Common myeloid progenitor, CD34-positive (primary cell): ENCODE measurements around the gene SLC38A4. TPM values are rescaled to one million over a fixed set of nuclear protein-coding genes. Genes with fewer than 3 reads are reported as not detected.

ENCODE experiments used
- CTCF ChIA-PET: fragments of 350-600 bp; sonication (Branson Sonifier 250); formaldehyde crosslinking; loops from one replicate; lab custom pipeline; 2021; ENCODE audit warnings: antibody characterized with exemption; lab: Charles Lee
- POLR2A ChIA-PET: fragments of 350-600 bp; sonication (Branson Sonifier 250); formaldehyde crosslinking; loops from one replicate; lab custom pipeline; 2021; ENCODE audit warnings: antibody characterized with exemption; lab: Charles Lee
- DNase-seq, 3 donors: peaks; one replicate each; pipeline versions ENCODE4 v3.0.0 to v3.0.0-alpha.2; 2013
- H3K27ac ChIP-seq, 2 experiments: 1 replicate in 1 of 2; 2 replicates in 1 of 2; pipeline ENCODE4 v1.7.0; 2013; ENCODE audit warnings: inconsistent platforms in 2 of 2, low read length in 2 of 2, mild to moderate bottlenecking in 2 of 2, low read depth in 1 of 2, moderate library complexity in 1 of 2; ENCODE audit not compliant: severe bottlenecking in 2 of 2, insufficient read depth in 1 of 2, poor library complexity in 1 of 2
- H3K27me3 ChIP-seq, 5 experiments: replicated peaks in 2 of 5; 1 replicate in 3 of 5; 2 replicates in 2 of 5; pipeline versions ENCODE4 v1.6.1 to v1.7.0; 2013; ENCODE audit warnings: low read length in 4 of 5, mild to moderate bottlenecking in 2 of 5, moderate library complexity in 2 of 5, inconsistent platforms in 1 of 5; ENCODE audit not compliant: insufficient read depth in 5 of 5, control insufficient read depth in 4 of 5
- H3K36me3 ChIP-seq, 4 experiments: 1 replicate in 2 of 4; 2 replicates in 2 of 4; pipeline versions ENCODE4 v1.6.1 to v1.7.0; 2013; ENCODE audit warnings: low read length in 3 of 4, control low read depth in 1 of 4, mild to moderate bottlenecking in 1 of 4; ENCODE audit not compliant: control insufficient read depth in 4 of 4, insufficient read depth in 4 of 4
- H3K4me1 ChIP-seq, 4 experiments: 1 replicate in 3 of 4; 2 replicates in 1 of 4; pipeline versions ENCODE4 v1.6.1 to v1.7.1; 2013; ENCODE audit warnings: low read length in 3 of 4, mild to moderate bottlenecking in 3 of 4, control low read depth in 1 of 4, inconsistent platforms in 1 of 4, moderate library complexity in 1 of 4; ENCODE audit not compliant: control insufficient read depth in 4 of 4, insufficient read depth in 4 of 4; ENCODE audit errors: control extremely low read depth in 1 of 4
- H3K4me3 ChIP-seq, 7 experiments: 1 replicate in 4 of 7; 2 replicates in 3 of 7; pipeline versions ENCODE4 v1.5.1 to v1.7.0; 2013; ENCODE audit warnings: mild to moderate bottlenecking in 7 of 7, low read length in 6 of 7, moderate library complexity in 6 of 7, inconsistent platforms in 2 of 7, low read depth in 2 of 7, control low read depth in 1 of 7; ENCODE audit not compliant: insufficient read depth in 4 of 7, control insufficient read depth in 1 of 7; ENCODE audit errors: extremely low read depth in 1 of 7
- H3K9me3 ChIP-seq, 5 experiments: 1 replicate in 4 of 5; 2 replicates in 1 of 5; pipeline versions ENCODE4 v1.6.1 to v1.7.1; 2013; ENCODE audit warnings: low read length in 4 of 5, mild to moderate bottlenecking in 2 of 5, inconsistent platforms in 1 of 5, low read depth in 1 of 5, moderate library complexity in 1 of 5; ENCODE audit not compliant: control insufficient read depth in 4 of 5, insufficient read depth in 2 of 5; ENCODE audit errors: control extremely low read depth in 1 of 5
- WGBS: methylation state at CpG from one replicate; pipeline ENCODE4 v1.1.5; 2013; ENCODE audit not compliant: insufficient coverage; 5-methylcytosine and 5-hydroxymethylcytosine counted together
- polyA plus RNA-seq: library from polyadenylated mRNA; unstranded; fragments of 120-200 nt; gene quantifications from one replicate; pipeline ENCODE4 v1.2.1, GENCODE V29; 2013

The SLC38A4 gene
- 0.11 TPM for polyA plus RNA-seq

- H3K27me3 ChIP-seq, result peaks cover 12 to 70% (median 27%) of the 10 kb centered on the region in 5 experiments
- ChIA-PET POLR2A (no interaction called here), CTCF (no interaction called here)
- peak within 1 kb of the TSS in 2 of 7 experiments; percentile 17 to 20 for H3K4me3 ChIP-seq
- no peaks in the 10 kb centered on the region for H3K36me3 ChIP-seq
- no peak within 1 kb of the TSS for H3K27ac ChIP-seq
- 32% methylated on average over 26 of the region's 29 CpGs for WGBS
- H3K9me3 ChIP-seq, result peaks cover 0 to 2% (median 0%) of the 10 kb centered on the region in 5 experiments
- peaks cover 0 to 6% (median 1%) of the 10 kb centered on the region in 4 experiments for H3K4me1 ChIP-seq
- peak in 2 of 3 donors; percentile 12 to 33 for DNase-seq
Measured at GRCh38 chr12:46825591-46826414, at the start of gene SLC38A4. Gene SLC38A4 (minus strand): TSS chr12:46825997. CDS start chr12:46793071, 32,926 bp downstream.

GRCh38 chr12:46875095-46875494 lies 49.3 kb upstream of the SLC38A4 start:
- no peaks in the 10 kb centered on the region for H3K27me3 ChIP-seq
- WGBS, result no CpG with 5 or more reads among the region's 1 CpG
- H3K27ac ChIP-seq, result no peak overlapping the region
- POLR2A ChIA-PET, result no interaction called here
- peaks cover 0 to 11% (median 4%) of the 10 kb centered on the region in 5 experiments for H3K9me3 ChIP-seq
- no peak overlapping the region for H3K4me3 ChIP-seq
- DNase-seq, result no peak
- H3K4me1 ChIP-seq, result no peaks in the 10 kb centered on the region
- H3K36me3 ChIP-seq, result no peaks in the 10 kb centered on the region
- CTCF ChIA-PET, result no interaction called here

GRCh38 chr12:46874642-46875041 lies 48.8 kb upstream of the SLC38A4 start:
- POLR2A ChIA-PET, result no interaction called here
- H3K9me3 ChIP-seq, result peaks cover 0 to 11% (median 4%) of the 10 kb centered on the region in 5 experiments
- no peaks in the 10 kb centered on the region for H3K4me1 ChIP-seq
- H3K4me3 ChIP-seq, result no peak overlapping the region
- no peak overlapping the region for H3K27ac ChIP-seq
- H3K27me3 ChIP-seq, result no peaks in the 10 kb centered on the region
- CTCF ChIA-PET, result no interaction called here
- DNase-seq, result no peak
- H3K36me3 ChIP-seq, result no peaks in the 10 kb centered on the region
- 95% methylated on average over 3 of the region's 3 CpGs for WGBS

- WGBS, result 96% methylated on average over 4 of the region's 4 CpGs
- CTCF ChIA-PET, result no interaction called here
- Histone ChIP-seq H3K27me3 (no peaks in the 10 kb centered on the region), H3K9me3 (peaks cover 1 to 6% (median 3%) of the 10 kb centered on the region in 5 experiments), H3K4me1 (no peaks in the 10 kb centered on the region), H3K27ac (no peak overlapping the region), H3K4me3 (no peak overlapping the region), H3K36me3 (no peaks in the 10 kb centered on the region)
- POLR2A ChIA-PET, result no interaction called here
- DNase-seq, result no peak
Measured at GRCh38 chr12:46872135-46872534, 46.3 kb upstream of the SLC38A4 start.

GRCh38 chr12:46865311-46865710 lies 39.5 kb upstream of the SLC38A4 start:
- no peaks in the 10 kb centered on the region for H3K36me3 ChIP-seq
- H3K9me3 ChIP-seq, result peaks cover 1 to 27% (median 11%) of the 10 kb centered on the region in 5 experiments

GRCh38 chr12:46858368-46858767 lies 32.6 kb upstream of the SLC38A4 start:
- H3K4me1 ChIP-seq, result no peaks in the 10 kb centered on the region
- H3K36me3 ChIP-seq, result no peaks in the 10 kb centered on the region
- no peaks in the 10 kb centered on the region for H3K27me3 ChIP-seq
- peaks cover 0 to 34% (median 3%) of the 10 kb centered on the region in 5 experiments for H3K9me3 ChIP-seq
- H3K4me3 ChIP-seq, result no peak overlapping the region
- CTCF ChIA-PET, result no interaction called here
- H3K27ac ChIP-seq, result no peak overlapping the region
- POLR2A ChIA-PET, result no interaction called here
- WGBS, result no CpG with 5 or more reads among the region's 4 CpGs
- peak in 1 of 3 donors; percentile 1 for DNase-seq

More at GRCh38 chr12:46865311-46865710, 39.5 kb upstream of the SLC38A4 start:
- Histone ChIP-seq H3K27ac (no peak overlapping the region), H3K4me1 (no peaks in the 10 kb centered on the region), H3K27me3 (no peaks in the 10 kb centered on the region), H3K4me3 (no peak overlapping the region)
- ChIA-PET CTCF (no interaction called here), POLR2A (no interaction called here)
- DNase-seq, result no peak

- ChIA-PET POLR2A (no interaction called here), CTCF (no interaction called here)
- DNase-seq, result no peak
- H3K27me3 ChIP-seq, result no peaks in the 10 kb centered on the region
- H3K36me3 ChIP-seq, result no peaks in the 10 kb centered on the region
- peaks cover 0 to 32% (median 3%) of the 10 kb centered on the region in 5 experiments for H3K9me3 ChIP-seq
- no peak overlapping the region for H3K27ac ChIP-seq
- no peaks in the 10 kb centered on the region for H3K4me1 ChIP-seq
- H3K4me3 ChIP-seq, result no peak overlapping the region
Measured at GRCh38 chr12:46857486-46857885, 31.7 kb upstream of the SLC38A4 start.
